ENCODE results near the gene EHD4. TPM values are rescaled to one million over a fixed set of nuclear protein-coding genes. Genes with fewer than 3 reads are reported as not detected.

Gene EHD4
- total and polyA plus RNA-seq, 2 donors (not counting 1 experiment from before 2014, with no cell fraction given) = 19.3 to 22.0 TPM

DNA sequence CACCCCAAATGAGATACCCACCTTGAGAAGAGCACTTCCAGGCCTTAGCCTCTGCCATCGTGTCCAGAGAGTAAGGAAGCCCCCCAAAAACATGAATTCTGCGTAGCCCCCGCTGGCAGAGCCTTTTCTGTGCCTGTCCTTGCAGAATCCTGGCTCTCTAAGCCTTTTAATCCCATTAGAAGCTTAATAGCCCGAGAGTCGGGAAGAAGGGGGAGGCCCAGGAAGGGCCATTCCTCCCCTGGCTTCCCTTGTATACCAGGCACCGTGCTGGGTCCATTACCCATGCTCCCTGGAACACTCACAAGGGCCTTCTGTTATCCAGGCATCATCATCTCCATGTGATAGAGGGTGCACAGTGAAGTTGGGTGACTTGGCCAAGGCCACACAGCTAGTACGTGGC is 85.6 kb downstream of the EHD4 start:
- TF ChIP-seq EZH2 (IDR thresholded peaks at IDR 0.05; ENCODE audit: low read length, missing control alignments) = no peak
- TF ChIP-seq, protein P1, sequence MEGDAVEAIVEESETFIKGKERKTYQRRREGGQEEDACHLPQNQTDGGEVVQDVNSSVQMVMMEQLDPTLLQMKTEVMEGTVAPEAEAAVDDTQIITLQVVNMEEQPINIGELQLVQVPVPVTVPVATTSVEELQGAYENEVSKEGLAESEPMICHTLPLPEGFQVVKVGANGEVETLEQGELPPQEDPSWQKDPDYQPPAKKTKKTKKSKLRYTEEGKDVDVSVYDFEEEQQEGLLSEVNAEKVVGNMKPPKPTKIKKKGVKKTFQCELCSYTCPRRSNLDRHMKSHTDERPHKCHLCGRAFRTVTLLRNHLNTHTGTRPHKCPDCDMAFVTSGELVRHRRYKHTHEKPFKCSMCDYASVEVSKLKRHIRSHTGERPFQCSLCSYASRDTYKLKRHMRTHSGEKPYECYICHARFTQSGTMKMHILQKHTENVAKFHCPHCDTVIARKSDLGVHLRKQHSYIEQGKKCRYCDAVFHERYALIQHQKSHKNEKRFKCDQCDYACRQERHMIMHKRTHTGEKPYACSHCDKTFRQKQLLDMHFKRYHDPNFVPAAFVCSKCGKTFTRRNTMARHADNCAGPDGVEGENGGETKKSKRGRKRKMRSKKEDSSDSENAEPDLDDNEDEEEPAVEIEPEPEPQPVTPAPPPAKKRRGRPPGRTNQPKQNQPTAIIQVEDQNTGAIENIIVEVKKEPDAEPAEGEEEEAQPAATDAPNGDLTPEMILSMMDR (conservative IDR thresholded peaks at IDR 0.05 in 1 of 2, IDR thresholded peaks at IDR 0.05 in 1 of 2; ENCODE audit: low read depth in 1 of 2, low read length in 2 of 2) = no peak
- no peaks in the 10 kb centered on the region for H4K20me1 ChIP-seq (ENCODE audit: control insufficient read depth, extremely low read depth, insufficient read depth, low read length)
- H3K4me3 ChIP-seq (replicated peaks in 1 of 4; ENCODE audit: control extremely low read depth in 1 of 4, insufficient read depth in 1 of 4, low read depth in 3 of 4, low read length in 4 of 4) = no peak overlapping the region
- H3K4me1 ChIP-seq (ENCODE audit: control insufficient read depth, extremely low read depth, insufficient read depth, low read length) = no peaks in the 10 kb centered on the region
- H3K4me2 ChIP-seq (ENCODE audit: extremely low read depth, insufficient read depth, low read length) = no peak overlapping the region
- H3K9me3 ChIP-seq (ENCODE audit: control insufficient read depth, insufficient read depth, low read depth, low read length) = no peaks in the 10 kb centered on the region
- H3K9ac ChIP-seq (ENCODE audit: insufficient read depth, low read length) = no peak overlapping the region
- H3K27ac ChIP-seq (ENCODE audit: insufficient read depth, low read length) = no peak overlapping the region
- DNase-seq (ENCODE audit: low read depth in 2 of 2) = no peak
- H3K36me3 ChIP-seq (ENCODE audit: control insufficient read depth, insufficient read depth, low read length) = no peaks in the 10 kb centered on the region
- no peaks in the 10 kb centered on the region for H3K27me3 ChIP-seq (ENCODE audit: control insufficient read depth, insufficient read depth, low read length)
- no peak overlapping the region for H2AFZ ChIP-seq (ENCODE audit: low read length)
- no peaks in the 10 kb centered on the region for H3K79me2 ChIP-seq (ENCODE audit: control insufficient read depth, insufficient read depth, low read length)

DNA sequence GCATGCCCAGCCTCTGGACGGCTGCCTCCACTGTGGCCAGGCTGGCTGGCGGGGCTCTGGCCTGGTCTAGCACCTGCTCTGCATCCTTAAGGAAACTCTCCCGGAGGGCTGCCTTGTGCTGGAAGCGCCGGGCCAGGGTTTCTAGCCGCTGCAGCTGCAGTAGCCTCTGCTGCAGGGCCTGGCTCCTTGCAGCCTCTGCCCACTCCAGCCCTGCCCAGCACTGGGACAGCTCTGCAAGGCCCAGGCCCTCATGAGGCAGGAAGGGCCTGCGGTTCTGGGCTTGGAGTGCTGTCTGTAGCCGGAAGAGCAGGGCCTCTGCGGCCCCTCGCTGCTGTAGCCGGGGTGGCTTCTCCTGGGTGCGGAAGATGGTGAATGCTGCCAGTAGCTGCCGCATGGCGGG is 86.5 kb downstream of the EHD4 start:
- H3K4me1 ChIP-seq (ENCODE audit: control insufficient read depth, extremely low read depth, insufficient read depth, low read length) = no peaks in the 10 kb centered on the region
- no peak overlapping the region for H2AFZ ChIP-seq (ENCODE audit: low read length)
- H3K9ac ChIP-seq (ENCODE audit: insufficient read depth, low read length) = no peak overlapping the region
- peaks cover 3% of the 10 kb centered on the region for H3K27me3 ChIP-seq (ENCODE audit: control insufficient read depth, insufficient read depth, low read length)
- no peak overlapping the region for H3K27ac ChIP-seq (ENCODE audit: insufficient read depth, low read length)
- no peak for DNase-seq (ENCODE audit: low read depth in 2 of 2)
- no peaks in the 10 kb centered on the region for H3K36me3 ChIP-seq (ENCODE audit: control insufficient read depth, insufficient read depth, low read length)
- H3K4me3 ChIP-seq (replicated peaks in 1 of 4; ENCODE audit: control extremely low read depth in 1 of 4, insufficient read depth in 1 of 4, low read depth in 3 of 4, low read length in 4 of 4) = no peak overlapping the region
- TF ChIP-seq, protein P1 (conservative IDR thresholded peaks at IDR 0.05 in 1 of 2, IDR thresholded peaks at IDR 0.05 in 1 of 2; ENCODE audit: low read depth in 1 of 2, low read length in 2 of 2) = no peak
- no peak for TF ChIP-seq EZH2 (IDR thresholded peaks at IDR 0.05; ENCODE audit: low read length, missing control alignments)
- H4K20me1 ChIP-seq (ENCODE audit: control insufficient read depth, extremely low read depth, insufficient read depth, low read length) = no peaks in the 10 kb centered on the region
- no peak overlapping the region for H3K4me2 ChIP-seq (ENCODE audit: extremely low read depth, insufficient read depth, low read length)
- H3K9me3 ChIP-seq (ENCODE audit: control insufficient read depth, insufficient read depth, low read depth, low read length) = no peaks in the 10 kb centered on the region
- H3K79me2 ChIP-seq (ENCODE audit: control insufficient read depth, insufficient read depth, low read length) = no peaks in the 10 kb centered on the region

- Histone ChIP-seq H3K27me3 (ENCODE audit: control insufficient read depth, insufficient read depth, low read length) (peaks cover 3% of the 10 kb centered on the region), H3K9ac (ENCODE audit: insufficient read depth, low read length) (no peak overlapping the region), H3K4me3 (replicated peaks in 1 of 4; ENCODE audit: control extremely low read depth in 1 of 4, insufficient read depth in 1 of 4, low read depth in 3 of 4, low read length in 4 of 4) (no peak overlapping the region), H4K20me1 (ENCODE audit: control insufficient read depth, extremely low read depth, insufficient read depth, low read length) (no peaks in the 10 kb centered on the region), H3K4me2 (ENCODE audit: extremely low read depth, insufficient read depth, low read length) (no peak overlapping the region), H2AFZ (ENCODE audit: low read length) (no peak overlapping the region), H3K79me2 (ENCODE audit: control insufficient read depth, insufficient read depth, low read length) (no peaks in the 10 kb centered on the region), H3K27ac (ENCODE audit: insufficient read depth, low read length) (no peak overlapping the region), H3K9me3 (ENCODE audit: control insufficient read depth, insufficient read depth, low read depth, low read length) (no peaks in the 10 kb centered on the region), H3K36me3 (ENCODE audit: control insufficient read depth, insufficient read depth, low read length) (no peaks in the 10 kb centered on the region), H3K4me1 (ENCODE audit: control insufficient read depth, extremely low read depth, insufficient read depth, low read length) (no peaks in the 10 kb centered on the region)
- TF ChIP-seq, protein P1 (conservative IDR thresholded peaks at IDR 0.05 in 1 of 2, IDR thresholded peaks at IDR 0.05 in 1 of 2; ENCODE audit: low read depth in 1 of 2, low read length in 2 of 2) = no peak
- no peak for TF ChIP-seq EZH2 (IDR thresholded peaks at IDR 0.05; ENCODE audit: low read length, missing control alignments)
- DNase-seq (ENCODE audit: low read depth in 2 of 2) = no peak
These were observed 87.0 kb downstream of the EHD4 start for GRCh38 chr15:41885321-41885720.

All from fibroblast of lung (primary cell).